ENCODE results near the gene CDHR2.

CDHR2 gene

GRCh38 chr5:176532795-176533194 lies 16.3 kb upstream of the CDHR2 start:
- no peak overlapping the region for H3K4me3 ChIP-seq (ENCODE audit: low read depth, low read length)
- TF ChIP-seq CTCF (IDR thresholded peaks at IDR 0.05; ENCODE audit: insufficient read depth, low read depth, low read length, missing control alignments): no peak
- DNase-seq (ENCODE audit: low read depth): no peak

- no peak for DNase-seq (ENCODE audit: low read depth)
- H3K4me3 ChIP-seq (ENCODE audit: low read depth, low read length): peak overlapping the region; percentile 76
- TF ChIP-seq CTCF (IDR thresholded peaks at IDR 0.05; ENCODE audit: insufficient read depth, low read depth, low read length, missing control alignments): no peak
Measured at GRCh38 chr5:176533390-176533789, 15.8 kb upstream of the CDHR2 start.

- H3K4me3 ChIP-seq (ENCODE audit: low read depth, low read length): peak overlapping the region; percentile 76
- no peak for TF ChIP-seq CTCF (IDR thresholded peaks at IDR 0.05; ENCODE audit: insufficient read depth, low read depth, low read length, missing control alignments)
- peak; percentile 65 for DNase-seq (ENCODE audit: low read depth)
Measured at GRCh38 chr5:176533894-176534611, 15.1 kb upstream of the CDHR2 start.

GRCh38 chr5:176534640-176535039 lies 14.5 kb upstream of the CDHR2 start:
- H3K4me3 ChIP-seq (ENCODE audit: low read depth, low read length): peak overlapping the region; percentile 76
- peak; percentile 51 for DNase-seq (ENCODE audit: low read depth)
- TF ChIP-seq CTCF (IDR thresholded peaks at IDR 0.05; ENCODE audit: insufficient read depth, low read depth, low read length, missing control alignments): no peak

GRCh38 chr5:176535101-176535663 lies 14.0 kb upstream of the CDHR2 start:
- DNase-seq (ENCODE audit: low read depth): peak; percentile 79
- TF ChIP-seq CTCF (IDR thresholded peaks at IDR 0.05; ENCODE audit: insufficient read depth, low read depth, low read length, missing control alignments): no peak
- H3K4me3 ChIP-seq (ENCODE audit: low read depth, low read length): peak overlapping the region; percentile 76

GRCh38 chr5:176535664-176536131 lies 13.4 kb upstream of the CDHR2 start:
- H3K4me3 ChIP-seq (ENCODE audit: low read depth, low read length): peak overlapping the region; percentile 76
- DNase-seq (ENCODE audit: low read depth): peak; percentile 49
- TF ChIP-seq CTCF (IDR thresholded peaks at IDR 0.05; ENCODE audit: insufficient read depth, low read depth, low read length, missing control alignments): no peak

All from GM12865 (cell line).